Activated CD8-positive, alpha-beta memory T cell treated with anti-CD3 and anti-CD28 coated beads for 4 hours (primary cell): ENCODE results near the gene HTN3.
"Not testable (repeated sequence)": the region's sequence is repeated elsewhere in the genome, so short reads cannot be mapped to it uniquely, and the experiment has no call there.

ENCODE experiments used
- DNase-seq, 2 donors: peaks; one replicate each; pipeline ENCODE4 v3.0.0-alpha.2; 2020; ENCODE audit warnings: low read depth in 2 of 2

Gene HTN3

DNA sequence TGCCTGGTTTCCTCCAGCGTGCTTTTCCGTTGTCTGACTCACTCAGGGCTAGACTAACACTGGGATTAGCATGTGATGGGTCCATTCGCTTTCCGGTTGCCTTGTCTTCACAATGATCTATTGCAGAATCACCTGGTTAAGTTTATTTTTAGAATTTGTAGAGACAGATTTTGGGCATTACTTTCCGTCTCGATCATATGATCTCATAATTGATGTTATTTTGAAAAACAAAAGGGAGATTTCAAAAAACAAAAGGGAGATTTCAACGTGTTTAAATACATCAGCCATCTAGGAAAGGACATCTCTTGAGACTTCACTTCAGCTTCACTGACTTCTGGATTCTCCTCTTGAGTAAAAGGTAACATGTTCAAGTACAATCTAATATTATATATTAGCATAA is at the start of gene HTN3:
Gene HTN3 (plus strand): TSS at position 301 of the 400 bp plus-strand sequence. CDS start 2,282 bp downstream, outside the sequence.
- DNase-seq, result not testable (repeated sequence)

DNA sequence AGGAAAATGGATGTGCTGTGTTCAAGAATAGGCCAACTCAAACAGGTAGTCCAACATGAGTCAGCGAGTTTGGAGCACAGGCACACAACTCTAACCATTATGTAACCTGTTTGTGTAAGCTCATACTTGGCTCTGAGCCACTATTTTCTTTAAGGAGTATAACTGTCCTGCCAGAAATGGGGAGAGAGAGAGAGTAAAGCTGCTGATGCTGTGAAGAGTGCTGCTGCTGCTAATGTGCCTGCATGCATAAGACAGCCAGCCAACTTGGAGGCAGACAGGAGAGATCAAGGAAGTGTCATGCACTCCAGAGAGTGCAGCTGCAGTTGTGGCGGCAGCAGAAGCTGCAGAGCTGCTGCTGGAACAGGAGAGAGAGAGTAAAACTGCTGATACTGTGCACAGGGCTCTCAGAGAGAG is 44.2 kb upstream of the HTN3 start:
- DNase-seq, result no peak

DNA sequence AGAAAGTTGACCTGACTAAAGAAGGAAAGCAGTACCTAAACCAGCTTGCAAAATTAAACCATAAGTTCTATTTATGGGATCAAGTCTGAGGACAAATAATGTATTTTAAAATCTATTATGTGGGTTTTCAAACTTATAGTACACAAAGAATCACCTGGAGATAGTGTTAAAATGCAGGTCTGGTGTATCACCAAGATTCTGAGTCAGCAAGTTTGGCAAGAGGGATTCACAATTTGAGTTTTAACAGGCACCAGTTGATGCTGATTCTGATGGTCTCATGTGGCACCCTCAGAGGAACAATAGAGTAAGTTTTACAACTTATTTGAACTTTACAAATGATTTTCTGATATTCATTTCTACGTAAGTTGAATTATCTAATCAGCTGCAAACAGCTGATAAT is 41.6 kb upstream of the HTN3 start:
- DNase-seq, result no peak

DNA sequence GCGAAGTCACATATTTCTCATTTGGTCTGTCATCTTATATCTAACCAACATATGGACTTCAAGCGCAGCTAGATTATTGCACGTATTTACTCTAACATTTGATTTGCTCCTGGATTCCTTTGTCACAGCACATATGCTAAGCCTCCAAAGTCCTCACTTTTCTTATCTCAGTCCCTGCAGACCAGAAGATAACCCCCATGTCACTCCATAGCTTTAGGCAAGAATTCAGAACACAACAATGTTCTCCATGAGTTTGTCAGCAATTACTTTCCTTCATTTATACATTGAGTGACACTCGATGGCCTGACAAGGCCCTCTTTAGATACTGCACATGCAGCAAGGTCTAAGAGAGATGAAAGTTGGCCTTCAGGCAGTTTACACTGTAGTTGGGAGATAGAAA is 37.2 kb upstream of the HTN3 start:
- no peak for DNase-seq

DNA sequence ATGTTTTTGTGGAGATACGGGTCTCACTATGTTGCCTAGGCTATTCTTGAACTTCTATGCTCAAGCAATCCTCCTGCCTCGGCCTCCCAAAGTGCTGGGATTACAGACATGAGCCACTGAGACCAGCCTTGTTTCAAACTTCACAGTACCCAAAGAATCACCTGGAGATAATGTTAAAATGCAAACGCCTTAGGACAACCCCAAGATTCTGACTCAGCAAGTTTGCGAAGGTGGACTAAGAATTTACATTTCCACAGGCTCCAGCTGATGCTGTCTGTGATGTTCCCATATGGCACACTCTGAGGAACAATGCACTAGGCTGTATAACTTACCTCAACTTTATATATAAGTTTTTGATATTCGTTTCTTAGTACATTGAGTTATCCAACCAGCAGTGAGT is 33.5 kb upstream of the HTN3 start:
- no peak for DNase-seq

DNA sequence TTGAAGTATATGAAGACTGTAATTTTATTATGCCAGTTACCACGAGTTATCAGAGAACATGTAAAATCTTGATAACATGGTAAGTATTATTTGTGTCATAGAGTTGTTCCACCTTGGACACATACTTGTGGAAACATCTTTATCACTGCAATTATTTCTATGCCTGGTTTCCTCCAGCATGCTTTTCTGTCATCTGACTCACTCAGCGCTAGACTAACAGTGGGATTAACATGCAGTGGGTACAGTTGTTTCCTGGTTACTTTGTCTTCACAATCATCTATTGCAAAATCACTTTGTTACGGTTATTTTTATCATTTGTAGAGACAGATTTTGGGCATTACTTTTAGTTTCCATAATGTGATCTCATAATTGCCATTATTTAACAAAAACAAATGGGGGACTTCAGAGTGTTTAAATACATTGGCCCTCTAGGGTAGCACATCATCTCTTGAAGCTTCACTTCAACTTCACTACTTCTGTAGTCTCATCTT is 32.7 kb upstream of the HTN3 start, which contains the start of gene STATH:
Gene STATH (plus strand): TSS at position 441 of the 491 bp plus-strand sequence. CDS start 2,472 bp downstream, outside the sequence.
- DNase-seq, result no peak

DNA sequence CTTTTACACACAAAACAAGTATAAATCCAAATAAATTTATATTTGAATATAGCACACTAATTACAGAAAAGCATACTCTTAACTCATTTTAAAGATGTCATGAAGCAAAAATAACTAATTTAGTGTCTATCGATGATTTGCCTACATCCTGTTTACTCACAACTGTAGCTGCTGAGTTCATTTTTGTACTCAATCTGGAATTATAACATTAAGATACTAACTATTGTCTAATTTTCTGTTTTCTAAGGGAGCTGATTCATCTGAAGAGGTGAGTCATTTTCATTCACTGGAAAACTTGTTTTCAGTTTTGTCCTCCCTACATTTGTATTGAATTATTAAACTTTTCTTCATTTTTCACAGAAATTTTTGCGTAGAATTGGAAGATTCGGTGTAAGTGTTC is 28.8 kb upstream of the HTN3 start:
- DNase-seq, result no peak

DNA sequence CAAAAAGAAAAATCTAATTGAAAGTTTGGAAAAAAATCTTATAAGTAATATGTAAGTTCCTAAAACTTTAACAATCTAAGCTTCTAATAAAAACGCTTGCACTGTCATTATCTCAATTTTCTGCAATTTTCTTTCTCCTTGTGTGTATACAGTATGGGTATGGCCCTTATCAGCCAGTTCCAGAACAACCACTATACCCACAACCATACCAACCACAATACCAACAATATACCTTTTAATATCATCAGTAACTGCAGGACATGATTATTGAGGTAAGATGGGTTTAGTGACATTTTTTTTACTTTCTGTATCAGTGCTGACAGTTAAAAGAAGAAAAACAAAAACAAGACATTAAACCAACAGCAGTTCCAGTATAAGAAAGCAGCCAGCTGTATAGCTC is 27.5 kb upstream of the HTN3 start:
- DNase-seq, result no peak

DNA sequence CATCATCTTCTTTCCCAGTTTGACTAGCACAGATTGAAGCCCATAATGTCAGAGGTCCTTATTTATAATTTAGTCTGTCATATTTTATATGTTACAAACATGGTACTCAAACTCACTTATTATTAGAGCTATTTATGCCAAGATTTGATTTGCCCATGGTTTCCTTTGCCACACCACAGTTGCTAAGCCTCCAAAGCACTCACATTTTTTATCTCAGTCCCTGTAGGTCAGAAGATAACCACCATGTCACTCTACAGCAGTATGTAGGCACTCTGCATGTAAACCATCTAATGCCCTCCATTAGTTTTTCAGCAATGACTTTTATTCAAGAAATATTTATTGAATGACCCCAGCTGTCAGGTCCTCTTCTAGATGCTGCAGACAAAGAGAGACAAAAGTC is 25.8 kb upstream of the HTN3 start:
- no peak for DNase-seq

DNA sequence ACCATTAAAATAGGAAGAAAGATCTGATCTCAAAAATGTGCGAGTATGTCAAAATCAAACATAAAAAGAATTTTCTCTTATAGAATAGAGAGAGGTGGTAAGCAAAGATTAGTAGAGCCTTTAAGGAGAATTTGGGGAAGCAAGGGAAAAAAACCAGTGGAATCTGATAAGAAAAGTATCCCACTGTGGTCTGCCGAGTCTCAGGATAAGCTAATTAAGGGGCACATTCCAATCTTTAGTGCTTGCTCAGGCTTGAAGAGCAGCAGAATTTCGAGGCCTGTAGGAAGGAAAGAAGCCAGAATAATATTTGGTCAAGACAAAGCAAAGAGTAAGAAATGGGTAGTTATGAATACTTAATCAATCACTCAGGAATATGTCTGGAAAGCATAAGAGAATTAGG is 19.5 kb upstream of the HTN3 start:
- no peak for DNase-seq

DNA sequence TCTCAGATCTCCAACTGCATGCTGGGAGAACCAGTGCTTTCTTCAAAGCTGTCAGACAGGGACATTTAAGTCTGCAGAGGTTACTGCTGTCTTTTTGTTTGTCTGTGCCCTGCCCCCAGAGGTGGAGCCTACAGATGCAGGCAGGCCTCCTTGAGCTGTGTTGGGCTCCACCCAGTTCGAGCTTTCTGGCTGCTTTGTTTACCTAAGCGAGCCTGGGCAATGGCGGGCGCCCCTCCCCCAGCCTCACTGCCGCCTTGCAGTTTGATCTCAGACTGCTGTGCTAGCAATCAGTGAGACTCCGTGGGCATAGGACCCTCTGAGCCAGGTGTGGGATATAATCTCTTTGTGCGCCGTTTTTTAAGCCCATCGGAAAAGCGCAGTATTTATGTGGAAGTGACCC is 9.3 kb upstream of the HTN3 start:
- not testable (repeated sequence) for DNase-seq

DNA sequence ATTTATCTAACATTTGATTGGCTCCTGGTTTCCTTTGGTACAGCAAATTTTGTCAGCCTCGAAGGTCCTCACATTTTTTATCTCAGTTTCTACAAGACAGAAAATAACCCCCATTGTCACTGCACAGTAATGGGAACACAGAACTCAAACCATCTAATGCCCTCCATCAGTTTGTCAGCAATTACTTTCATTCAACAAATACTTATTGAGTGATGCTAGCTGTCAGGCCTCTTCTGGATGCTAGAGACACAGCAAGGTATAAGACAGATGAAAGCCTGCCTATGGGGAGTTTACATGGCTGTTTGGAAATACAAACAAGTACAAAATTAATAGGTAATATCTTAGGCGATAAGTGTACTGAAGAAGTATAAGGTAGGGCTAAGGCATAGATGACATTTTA is 5.0 kb upstream of the HTN3 start:
- no peak for DNase-seq

DNA sequence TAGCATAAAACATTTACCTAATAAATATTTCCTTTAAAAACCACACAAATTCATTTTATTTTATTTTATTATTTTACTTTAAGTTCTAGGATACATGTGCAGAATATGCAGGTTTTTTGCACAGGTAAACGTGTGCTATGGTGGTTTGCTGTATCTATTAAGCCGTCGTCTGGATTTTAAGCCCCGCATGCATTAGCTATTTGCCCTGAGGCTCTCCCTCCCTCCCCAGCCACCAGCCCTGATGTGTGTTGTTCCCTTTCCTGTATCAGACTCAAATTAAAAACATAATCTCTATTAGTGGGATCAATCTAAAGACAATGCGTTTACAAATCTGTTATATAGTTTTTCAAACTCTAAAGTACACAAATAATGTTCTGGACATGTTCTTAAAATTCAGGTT is 1.2 kb upstream of the HTN3 start:
- DNase-seq, result no peak

DNA sequence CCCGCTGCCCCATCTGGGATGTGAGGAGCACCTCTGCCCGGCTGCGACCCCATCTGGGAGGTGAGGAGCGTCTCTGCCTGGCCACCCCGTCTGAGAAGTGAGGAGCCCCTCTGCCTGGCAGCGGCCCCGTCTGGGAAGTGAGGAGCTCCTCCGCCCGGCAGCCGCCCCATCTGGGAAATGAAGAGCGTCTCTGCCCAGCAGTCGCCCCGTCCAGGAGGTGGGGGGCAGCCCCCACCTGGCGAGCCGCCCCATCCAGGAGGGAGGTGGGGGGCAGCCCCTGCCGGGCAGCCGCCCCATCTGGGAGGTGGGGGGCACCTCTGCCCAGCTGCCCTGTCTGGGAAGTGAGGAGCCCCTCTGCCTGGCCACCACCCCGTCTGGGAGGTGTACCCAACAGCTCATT is 9.3 kb downstream of the HTN3 start:
- not testable (repeated sequence) for DNase-seq

DNA sequence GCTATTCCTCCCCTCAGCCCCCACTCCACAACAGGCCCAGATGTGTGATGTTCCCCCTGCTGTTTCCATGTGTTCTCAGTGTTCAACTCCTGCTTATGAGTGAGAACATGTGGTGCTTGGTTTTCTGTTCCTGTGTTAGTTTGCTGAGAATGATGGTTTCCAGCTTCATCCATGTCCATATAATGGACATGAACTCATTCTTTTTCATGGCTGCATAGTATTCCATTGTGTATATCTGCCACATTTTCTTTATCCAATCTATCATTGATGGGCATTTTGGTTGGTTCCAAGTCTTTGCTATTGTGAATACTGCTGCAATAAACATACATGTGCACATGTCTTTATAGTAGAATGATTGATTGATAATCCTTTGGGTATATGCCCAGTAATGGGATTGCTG is 11.7 kb downstream of the HTN3 start:
- not testable (repeated sequence) for DNase-seq

DNA sequence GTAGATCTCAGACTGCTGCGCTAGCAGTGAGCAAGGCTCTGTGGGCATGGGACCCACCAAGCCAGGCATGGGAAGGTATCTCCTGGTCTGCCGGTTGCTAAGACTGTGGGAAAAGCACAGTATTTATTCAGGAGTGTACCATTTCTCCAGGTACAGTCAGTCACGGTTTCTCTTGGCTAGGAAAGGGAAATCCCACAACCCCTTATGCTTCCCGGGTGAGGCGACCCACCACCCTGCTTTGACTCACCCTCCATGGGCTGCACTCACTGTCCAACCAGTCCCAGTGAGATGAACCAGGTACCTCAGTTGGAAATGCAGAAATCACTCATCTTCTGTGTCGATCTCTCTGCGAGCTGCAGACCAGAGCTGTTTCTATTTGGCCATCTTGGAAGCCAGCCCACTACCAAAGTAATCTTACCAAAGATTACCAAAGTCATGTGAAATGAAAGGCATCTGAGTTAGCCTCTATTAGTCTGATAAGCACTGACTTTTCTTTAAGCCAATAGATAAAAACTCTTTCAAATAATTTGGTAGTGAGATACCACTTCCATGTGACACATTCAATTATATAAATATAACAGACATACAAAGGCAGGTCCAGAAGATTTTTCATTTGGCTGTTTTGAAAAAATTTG is 13.5 kb downstream of the HTN3 start:
- DNase-seq, result no peak

DNA sequence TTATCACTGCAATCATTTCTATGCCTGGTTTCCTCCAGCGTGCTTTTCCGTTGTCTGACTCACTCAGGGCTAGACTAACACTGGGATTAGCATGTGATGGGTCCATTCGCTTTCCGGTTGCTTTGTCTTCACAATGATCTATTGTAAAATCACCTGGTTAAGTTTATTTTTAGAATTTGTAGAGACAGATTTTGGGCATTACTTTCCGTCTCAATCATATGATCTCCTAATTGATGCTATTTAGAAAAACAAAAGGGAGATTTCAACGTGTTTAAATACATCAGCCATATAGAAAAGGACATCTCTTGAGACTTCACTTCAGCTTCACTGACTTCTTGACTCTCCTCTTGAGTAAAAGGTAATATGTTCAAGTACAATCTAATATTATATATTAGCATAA is 21.9 kb downstream of the HTN3 start, which contains the start of gene HTN1:
Gene HTN1 (plus strand): TSS at position 301 of the 400 bp plus-strand sequence. CDS start 2,639 bp downstream, outside the sequence.
- DNase-seq, result not testable (repeated sequence)

DNA sequence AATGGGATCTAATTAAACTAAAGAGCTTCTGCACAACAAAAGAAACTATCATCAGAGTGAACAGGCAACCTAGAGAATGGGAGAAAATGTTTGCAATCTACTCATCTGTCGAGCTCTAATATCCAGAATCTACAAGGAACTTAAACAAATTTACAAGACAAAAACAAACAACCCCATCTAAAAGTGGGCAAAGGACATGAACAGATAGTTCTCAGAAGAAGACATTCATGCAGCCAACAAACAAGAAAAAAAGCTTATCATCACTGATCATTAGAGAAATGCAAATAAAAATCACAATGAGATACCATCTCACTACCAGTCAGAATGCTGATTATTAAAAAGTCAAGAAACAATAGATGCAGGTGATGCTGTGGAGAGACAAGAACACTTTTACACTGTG is 28.3 kb downstream of the HTN3 start:
- not testable (repeated sequence) for DNase-seq

DNA sequence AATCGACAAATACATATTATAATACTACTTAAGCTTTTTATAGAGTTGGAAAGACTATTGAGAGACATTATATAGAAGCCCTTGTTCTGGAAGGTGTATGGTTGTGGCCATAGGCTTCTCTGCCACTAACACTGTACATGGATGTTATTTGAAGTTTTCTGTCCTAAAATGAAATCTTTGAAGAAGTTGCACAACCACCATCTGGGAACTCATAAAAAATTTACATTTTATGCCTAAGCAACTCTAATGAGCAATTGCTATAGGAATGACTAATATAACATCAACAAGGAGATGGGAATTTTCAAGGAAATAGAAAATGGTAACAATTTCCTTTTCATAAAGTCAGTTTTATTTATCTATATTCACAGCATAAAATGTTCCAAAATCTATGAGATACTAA is 29.4 kb downstream of the HTN3 start:
- DNase-seq, result no peak

DNA sequence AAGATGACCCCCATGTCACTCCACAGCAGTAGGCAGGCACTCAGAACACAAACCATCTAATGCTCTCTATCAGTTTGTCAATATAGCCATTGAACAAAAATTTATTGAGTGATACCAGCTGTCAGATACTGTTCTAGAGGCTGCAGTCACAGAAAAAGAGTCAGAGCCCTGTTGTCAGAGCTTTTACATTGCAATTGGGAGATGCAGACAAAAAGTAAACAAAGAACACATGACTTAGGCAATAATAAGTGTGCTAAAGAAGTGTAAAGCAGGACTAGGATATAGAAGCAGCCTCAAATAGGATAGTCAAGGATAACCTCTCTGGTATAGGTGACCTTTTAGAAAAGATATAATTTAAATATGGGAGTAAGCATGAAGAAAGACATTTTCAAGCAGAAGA is 30.9 kb downstream of the HTN3 start:
- DNase-seq, result no peak

DNA sequence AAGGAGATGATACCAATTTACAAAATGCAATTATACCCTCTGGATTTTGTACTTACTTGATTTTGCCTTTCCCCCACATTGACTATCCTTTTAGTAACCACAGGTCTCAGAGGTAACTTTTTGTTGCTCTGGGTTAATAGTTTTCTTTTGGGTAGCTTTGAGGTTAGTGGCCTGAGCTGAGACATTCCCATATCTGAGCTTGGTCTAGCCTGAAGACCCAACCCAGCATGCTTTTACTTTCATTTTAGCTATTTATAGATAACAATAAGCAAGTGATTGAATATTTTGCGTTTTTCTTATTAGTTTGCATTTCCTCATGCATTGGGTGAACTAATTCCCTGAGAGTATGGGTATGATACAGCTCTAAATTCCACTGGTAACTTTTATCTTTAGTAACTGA is 33.7 kb downstream of the HTN3 start:
- DNase-seq, result no peak

DNA sequence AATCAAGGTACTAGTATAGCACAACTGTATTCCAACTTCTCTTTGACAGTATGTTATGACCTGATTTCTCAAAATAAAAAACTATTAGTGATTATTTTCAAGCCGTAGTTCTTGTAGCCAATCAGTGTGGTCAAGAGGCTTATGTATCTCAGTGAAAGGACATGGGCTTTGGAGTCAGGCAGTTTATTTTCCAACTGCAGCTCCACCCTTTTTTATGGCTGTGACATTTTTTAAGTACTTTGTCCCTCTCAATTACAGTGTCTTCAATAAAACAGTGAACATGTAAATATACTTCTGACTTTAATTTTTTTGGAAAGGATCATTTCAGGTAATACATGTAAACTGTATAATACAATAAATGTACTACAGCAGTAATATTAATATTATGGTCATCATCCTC is 51.9 kb downstream of the HTN3 start:
- no peak for DNase-seq
